ENCODE measurements around the gene ATP5IF1. TPM values are rescaled to one million over a fixed set of nuclear protein-coding genes. Genes with fewer than 3 reads are reported as not detected.

ATP5IF1 gene
- total RNA-seq, 1 donor from 2014 or later: 128 TPM

- DNase-seq (ENCODE audit: low spot score): peak; percentile 54
- no peak for ATAC-seq
Measured at GRCh38 chr1:28233264-28233606, 2.7 kb upstream of the ATP5IF1 start.

- DNase-seq (ENCODE audit: low spot score) (no peak), ATAC-seq (no peak)
Measured at GRCh38 chr1:28236656-28237322, 865 bp downstream of the ATP5IF1 start.

GRCh38 chr1:28239004-28239403 lies 3.1 kb downstream of the ATP5IF1 start:
- no peak for ATAC-seq
- DNase-seq (ENCODE audit: low spot score): no peak

- no peak for ATAC-seq
Measured at GRCh38 chr1:28240024-28240423, 4.1 kb downstream of the ATP5IF1 start.

DNA sequence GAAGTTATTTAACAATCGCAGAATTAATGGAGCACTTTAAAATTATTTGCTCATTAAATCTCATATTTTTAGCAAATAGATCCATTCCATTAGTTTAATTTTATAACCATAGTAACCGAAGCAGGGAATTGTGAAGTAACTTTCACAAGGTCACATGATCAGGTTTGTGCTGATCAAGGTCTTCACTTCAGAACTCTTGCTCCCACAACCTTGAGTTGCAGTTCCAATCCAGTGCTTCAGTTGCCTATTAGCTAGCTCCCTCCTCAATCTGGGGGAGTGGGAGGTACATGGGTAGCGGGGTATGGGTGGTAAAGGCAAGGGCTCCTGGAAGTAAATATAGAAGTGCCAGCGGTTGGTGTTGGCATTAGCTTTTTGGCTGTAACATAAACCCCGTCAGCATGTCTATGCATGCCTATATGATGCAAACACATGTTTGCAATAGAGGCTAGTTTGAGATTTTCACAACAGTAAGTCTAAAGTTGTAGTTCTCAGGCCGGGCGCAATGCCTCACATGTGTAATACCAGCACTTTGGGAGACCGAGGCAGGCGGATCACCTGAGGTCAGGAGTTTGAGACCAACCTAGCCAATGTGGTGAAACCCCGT lies 5.8 kb downstream of the ATP5IF1 start:
- DNase-seq (ENCODE audit: low spot score): no peak
- ATAC-seq: no peak

More at GRCh38 chr1:28240024-28240423, 4.1 kb downstream of the ATP5IF1 start:
- DNase-seq (ENCODE audit: low spot score): no peak

GRCh38 chr1:28243685-28244311 lies 7.9 kb downstream of the ATP5IF1 start:
- DNase-seq (ENCODE audit: low spot score) (peak; percentile 46), ATAC-seq (peak; percentile 2)

DNA sequence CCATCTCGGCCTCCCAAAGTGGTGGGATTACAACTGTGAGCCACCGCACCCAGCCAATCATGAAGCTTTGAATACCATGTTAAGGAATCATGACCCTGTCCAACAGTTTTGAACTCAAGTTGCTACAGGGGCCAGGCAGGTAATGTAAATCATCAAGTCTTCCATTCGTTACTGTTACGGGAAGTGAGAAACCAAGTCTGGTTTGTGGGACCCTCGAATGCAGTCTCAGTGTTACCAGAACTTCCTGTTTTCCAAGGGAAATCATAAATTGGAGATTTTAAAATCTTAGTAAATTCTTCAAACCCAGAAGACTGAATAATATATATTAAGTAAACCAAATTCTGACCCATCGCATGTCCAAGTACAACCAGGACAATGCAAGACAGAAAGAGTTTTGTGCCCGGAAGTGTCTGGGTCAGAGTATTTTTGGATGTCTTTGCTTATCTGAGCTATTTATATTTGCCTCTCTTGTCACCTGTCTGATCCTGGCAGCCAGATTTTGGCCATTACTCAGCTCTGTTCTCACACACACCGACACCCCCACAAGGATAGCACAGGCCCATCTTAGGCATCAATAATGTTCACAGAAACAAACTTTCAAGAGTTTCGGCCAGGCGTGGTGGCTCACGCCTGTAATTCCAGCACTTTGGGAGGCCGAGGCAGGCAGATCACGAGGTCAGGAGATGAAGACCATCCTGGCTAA lies 8.8 kb downstream of the ATP5IF1 start:
- peak; percentile 61 for DNase-seq (ENCODE audit: low spot score)
- peak; percentile 3 for ATAC-seq

GRCh38 chr1:28246427-28246832 lies 10.5 kb downstream of the ATP5IF1 start:
- no peak for DNase-seq (ENCODE audit: low spot score)
- ATAC-seq: no peak

- DNase-seq (ENCODE audit: low spot score) (no peak), ATAC-seq (no peak)
Measured at GRCh38 chr1:28247612-28248272, 11.8 kb downstream of the ATP5IF1 start.

DNA sequence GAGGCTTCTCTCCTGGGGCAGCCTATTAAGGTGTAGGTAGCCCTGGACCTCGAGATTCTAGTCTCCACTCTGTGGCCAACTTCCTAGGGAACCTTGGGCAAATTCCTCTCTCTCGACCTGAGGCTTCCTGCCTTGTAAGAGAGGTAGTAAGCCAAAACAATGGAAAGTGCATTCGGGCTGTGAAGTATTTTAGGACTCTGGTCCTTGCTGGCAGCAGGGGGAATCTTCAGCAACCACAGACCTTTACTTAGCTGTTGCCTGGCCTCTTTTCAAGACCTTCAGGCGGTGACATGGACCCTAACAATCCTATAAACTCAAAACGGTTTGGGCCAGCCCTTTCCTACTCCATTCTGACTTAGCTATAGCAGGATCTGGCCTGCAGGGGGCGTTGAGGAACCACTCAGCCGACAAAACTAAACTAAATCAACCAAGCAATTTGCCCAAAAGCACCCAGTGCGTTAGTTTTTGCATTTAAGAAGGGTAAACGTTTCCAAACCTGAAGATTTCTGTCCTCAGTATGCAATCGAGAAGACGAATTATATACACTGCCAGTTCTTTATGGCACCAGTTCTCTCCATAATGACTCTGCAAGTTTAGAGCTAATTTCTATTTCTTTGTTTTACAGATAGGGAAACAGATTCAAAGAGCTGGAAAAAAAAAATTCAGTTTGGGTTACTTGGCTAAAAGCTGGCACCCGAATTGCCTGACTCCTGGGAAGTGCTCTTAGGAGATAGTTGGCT lies 12.5 kb downstream of the ATP5IF1 start:
- ATAC-seq: peak; percentile 58

DNA sequence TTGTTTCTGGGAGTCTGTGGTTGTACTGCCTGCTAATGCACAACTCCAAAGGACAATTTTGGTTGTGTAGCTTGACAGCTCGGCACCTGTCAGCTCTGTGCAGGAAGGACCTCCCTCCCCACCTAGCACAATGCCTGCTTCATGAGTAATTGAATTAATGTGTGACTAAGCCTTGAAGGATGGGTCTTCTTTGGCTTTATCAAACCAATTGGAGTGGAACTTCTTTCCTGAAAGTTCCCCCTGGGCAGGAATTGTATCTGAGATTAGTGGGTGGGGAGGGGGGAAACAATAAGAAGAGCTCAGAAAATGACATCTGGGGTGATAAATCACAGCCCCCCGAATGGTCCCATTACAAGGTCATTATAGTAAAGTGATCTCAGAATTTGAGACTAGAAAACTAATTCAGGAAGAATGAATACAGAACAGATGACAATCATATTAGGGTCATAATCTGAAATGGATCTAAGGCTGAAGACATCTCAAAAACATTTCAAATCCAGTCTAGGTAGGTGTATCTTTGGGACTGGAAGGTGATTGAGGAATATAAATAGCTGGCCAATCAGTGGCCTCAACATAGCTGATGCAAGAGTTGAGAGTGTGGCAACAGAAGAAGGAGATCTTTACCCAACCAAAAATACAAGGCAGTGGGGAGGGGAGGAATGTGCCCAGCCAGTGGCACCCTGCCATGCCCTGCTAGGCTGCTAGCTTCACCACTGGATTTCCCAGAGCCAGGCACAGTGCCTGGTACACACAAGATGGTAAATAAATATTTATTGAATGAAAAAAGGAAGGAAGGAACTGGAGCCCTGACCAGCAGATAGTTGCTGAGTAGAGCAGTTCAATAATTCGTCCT lies 13.3 kb downstream of the ATP5IF1 start:
- DNase-seq (ENCODE audit: low spot score) (peak; percentile 95), ATAC-seq (peak; percentile 56)

More for the DNA sequence above, 12.5 kb downstream of the ATP5IF1 start:
- DNase-seq (ENCODE audit: low spot score): peak; percentile 86

DNA sequence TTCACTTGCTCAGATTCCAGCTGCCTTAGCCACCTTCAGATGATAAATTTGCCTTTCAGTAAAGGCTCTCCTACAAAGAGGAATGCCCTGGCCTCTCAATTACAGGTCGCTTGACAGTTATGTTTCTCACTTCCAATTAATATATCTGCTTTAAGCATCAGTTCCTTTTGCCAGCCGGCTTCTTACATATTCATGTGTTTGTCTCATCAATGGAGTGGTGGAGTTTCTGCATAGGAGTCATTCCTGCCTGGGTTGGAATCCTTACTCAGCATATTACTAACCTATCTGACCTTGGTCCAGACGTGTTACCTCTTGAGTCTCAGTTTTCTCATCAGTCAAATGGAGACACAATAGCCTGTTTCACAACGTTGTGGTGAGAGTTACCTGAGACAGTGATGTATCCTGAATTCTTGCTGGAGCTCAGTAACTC lies 14.0 kb downstream of the ATP5IF1 start:
- DNase-seq (ENCODE audit: low spot score) (no peak), ATAC-seq (no peak)

DNA sequence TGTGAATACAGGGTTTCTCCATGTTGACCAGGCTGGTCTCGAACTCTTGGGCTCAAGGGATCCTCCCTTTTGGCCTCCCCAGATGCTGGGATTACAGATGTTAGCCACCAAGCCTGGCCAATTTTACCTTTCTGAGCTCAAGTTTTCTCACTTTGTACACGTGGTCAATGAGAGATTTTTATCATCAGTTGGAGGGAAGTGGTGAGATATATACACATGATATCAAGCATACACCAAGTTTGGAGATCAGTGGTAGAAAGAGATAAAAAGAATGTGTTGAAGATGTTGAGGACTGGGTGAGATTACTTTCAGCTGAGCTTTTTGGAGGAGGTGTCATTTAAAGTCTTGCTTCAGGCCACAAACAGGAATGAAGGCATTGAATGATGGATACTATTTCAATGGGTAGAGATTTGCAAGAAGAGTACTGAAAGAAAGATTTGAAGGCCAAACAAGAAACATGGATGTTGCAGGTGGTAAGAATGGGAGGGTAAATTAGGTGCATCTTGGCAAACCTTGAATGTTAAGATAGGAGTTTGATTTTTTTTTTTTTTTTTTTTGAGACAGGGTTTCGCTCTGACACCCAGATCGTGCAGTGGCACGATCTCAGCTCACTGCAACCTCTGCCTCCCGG lies 20.4 kb downstream of the ATP5IF1 start:
- DNase-seq (ENCODE audit: low spot score) (no peak), ATAC-seq (no peak)

- ATAC-seq (no peak), DNase-seq (ENCODE audit: low spot score) (no peak)
Measured at GRCh38 chr1:28257736-28258135, 21.8 kb downstream of the ATP5IF1 start.

DNA sequence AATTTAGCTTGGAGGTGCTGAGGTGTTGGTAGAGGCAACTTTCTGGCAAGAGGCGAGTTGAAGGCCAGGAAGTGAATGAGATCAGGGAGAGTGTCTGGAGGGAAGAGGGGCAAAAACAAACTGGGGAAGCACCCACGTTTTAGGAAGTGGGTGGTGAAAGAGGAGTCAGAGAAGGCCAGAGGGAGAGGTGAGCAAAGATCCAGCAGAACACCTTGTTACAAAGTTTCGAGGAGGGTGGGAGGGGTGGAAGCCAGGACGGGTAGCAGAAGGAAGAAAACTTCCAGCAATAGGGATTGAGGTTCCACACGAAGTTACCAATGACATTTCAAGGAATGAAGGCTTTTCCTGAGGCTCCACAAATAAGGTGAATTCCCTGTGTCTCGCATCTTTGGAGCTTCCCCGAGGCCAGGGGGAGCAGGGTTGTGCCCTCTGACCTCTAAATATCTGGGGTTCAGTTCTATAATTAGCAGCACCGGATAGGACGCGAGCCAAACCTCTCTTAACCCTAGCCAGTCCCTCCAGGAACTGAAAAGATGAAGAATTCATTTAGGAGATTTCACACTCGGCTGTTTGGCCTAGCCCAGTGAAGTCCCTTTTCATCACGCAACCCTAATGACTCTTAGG lies 22.8 kb downstream of the ATP5IF1 start:
- no peak for DNase-seq (ENCODE audit: low spot score)
- no peak for ATAC-seq

GRCh38 chr1:28259252-28259933 lies 23.5 kb downstream of the ATP5IF1 start, which contains the start of gene SESN2:
Gene SESN2, plus strand, starts transcription at chr1:28259518. Its CDS starts 330 bp downstream, at chr1:28259848.
- DNase-seq (ENCODE audit: low spot score) (peak; percentile 100), ATAC-seq (peak; percentile 90)

- ATAC-seq (peak; percentile 43), DNase-seq (ENCODE audit: low spot score) (peak; percentile 68)
Measured at GRCh38 chr1:28259934-28260802, 24.2 kb downstream of the ATP5IF1 start.
